DND-41 (cell line): Measurements from ENCODE around the gene TCERG1L.

ENCODE experiments used
- EZH2 ChIP-seq: IDR thresholded peaks from 3 replicates; pipeline ENCODE4 v1.6.1; 2012; ENCODE audit warnings: borderline replicate concordance, low read depth, mild to moderate bottlenecking, moderate library complexity, low read length, inconsistent platforms; ENCODE audit not compliant: severe bottlenecking
- TF ChIP-seq, protein P1 (sequence below): IDR thresholded peaks from 2 replicates; pipeline ENCODE4 v1.5.1; 2012; ENCODE audit warnings: borderline replicate concordance, low read length, moderate library complexity, mild to moderate bottlenecking; ENCODE audit not compliant: poor library complexity, severe bottlenecking; ENCODE audit errors: extremely low read depth

DNA sequence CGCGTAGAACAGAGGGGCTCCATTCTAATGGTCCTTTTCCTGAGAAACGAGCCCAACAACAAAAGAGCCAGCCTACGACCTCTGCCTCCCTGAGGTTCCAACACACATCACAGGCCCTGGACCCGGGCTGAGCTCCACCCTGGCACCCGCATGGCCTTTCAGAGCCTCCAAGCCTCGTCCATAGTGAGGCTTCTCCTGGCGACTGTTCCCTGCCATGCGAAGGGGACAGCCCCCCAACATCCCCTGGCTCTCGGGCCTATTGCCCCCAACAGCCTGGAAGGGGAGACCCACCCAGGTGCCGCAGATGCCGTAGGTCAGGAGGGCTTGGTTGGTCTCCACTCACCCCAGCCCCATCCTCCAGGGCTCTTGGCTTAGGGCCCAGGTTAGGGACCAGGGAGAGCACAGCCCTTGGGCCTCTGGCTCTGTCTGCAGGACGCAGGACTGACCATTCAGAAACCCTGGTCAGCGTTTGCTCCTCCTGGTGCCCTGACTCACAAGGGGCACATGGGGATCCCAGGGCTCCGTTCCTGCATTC, 91.5 kb downstream of the TCERG1L start:
- TF ChIP-seq, protein P1, sequence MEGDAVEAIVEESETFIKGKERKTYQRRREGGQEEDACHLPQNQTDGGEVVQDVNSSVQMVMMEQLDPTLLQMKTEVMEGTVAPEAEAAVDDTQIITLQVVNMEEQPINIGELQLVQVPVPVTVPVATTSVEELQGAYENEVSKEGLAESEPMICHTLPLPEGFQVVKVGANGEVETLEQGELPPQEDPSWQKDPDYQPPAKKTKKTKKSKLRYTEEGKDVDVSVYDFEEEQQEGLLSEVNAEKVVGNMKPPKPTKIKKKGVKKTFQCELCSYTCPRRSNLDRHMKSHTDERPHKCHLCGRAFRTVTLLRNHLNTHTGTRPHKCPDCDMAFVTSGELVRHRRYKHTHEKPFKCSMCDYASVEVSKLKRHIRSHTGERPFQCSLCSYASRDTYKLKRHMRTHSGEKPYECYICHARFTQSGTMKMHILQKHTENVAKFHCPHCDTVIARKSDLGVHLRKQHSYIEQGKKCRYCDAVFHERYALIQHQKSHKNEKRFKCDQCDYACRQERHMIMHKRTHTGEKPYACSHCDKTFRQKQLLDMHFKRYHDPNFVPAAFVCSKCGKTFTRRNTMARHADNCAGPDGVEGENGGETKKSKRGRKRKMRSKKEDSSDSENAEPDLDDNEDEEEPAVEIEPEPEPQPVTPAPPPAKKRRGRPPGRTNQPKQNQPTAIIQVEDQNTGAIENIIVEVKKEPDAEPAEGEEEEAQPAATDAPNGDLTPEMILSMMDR: no peak
- TF ChIP-seq EZH2: no peak
